Measurements from ENCODE around the gene LDLRAD2. TPM values are rescaled to one million over a fixed set of nuclear protein-coding genes. Genes with fewer than 3 reads are reported as not detected.

LDLRAD2 gene
- total and polyA plus RNA-seq, 9 of the 15 experiments (the other 6 are each of a cell fraction or from before 2014, with no cell fraction given) = 0.45 to 0.48 TPM; not detected in 7

GRCh38 chr1:21828506-21829210 lies 16.6 kb downstream of the LDLRAD2 start (continued):
- TF ChIP-seq ZNF407 (IDR thresholded peaks at IDR 0.05; ENCODE audit: low read depth) (no peak), KDM1A (IDR thresholded peaks at IDR 0.05) (peak in 1 of 2 experiments; percentile 62; a peak in 3 of 4 replicates), RNF2 (IDR thresholded peaks at IDR 0.05) (no peak), BCOR (IDR thresholded peaks at IDR 0.05) (peak; percentile 89), MNT (conservative IDR thresholded peaks at IDR 0.05) (no peak), RBM25 (IDR thresholded peaks at IDR 0.05; ENCODE audit: low read depth, low read length, severe bottlenecking) (peak; percentile 76)

All from K562 (cell line).